HUES6 (cell line): ENCODE data around the gene DSCAM.
"Not testable (repeated sequence)": the region's sequence is repeated elsewhere in the genome, so short reads cannot be mapped to it uniquely, and the experiment has no call there.

Experiments used
- H3K27ac ChIP-seq: 2 replicates; pipeline ENCODE4 v1.7.0; 2013; ENCODE audit warnings: low read depth, mild to moderate bottlenecking, low read length, inconsistent platforms
- H3K27me3 ChIP-seq: 2 replicates; pipeline ENCODE4 v1.6.1; 2013; ENCODE audit warnings: low read length; ENCODE audit not compliant: control insufficient read depth, insufficient read depth
- H3K36me3 ChIP-seq: 2 replicates; pipeline ENCODE4 v1.6.1; 2013; ENCODE audit warnings: low read length; ENCODE audit not compliant: control insufficient read depth, insufficient read depth
- H3K4me1 ChIP-seq: 2 replicates; pipeline ENCODE4 v1.6.1; 2013; ENCODE audit warnings: low read length; ENCODE audit not compliant: control insufficient read depth, insufficient read depth
- H3K4me3 ChIP-seq: 2 replicates; pipeline ENCODE4 v1.5.1; 2013; ENCODE audit warnings: low read depth, low read length
- H3K9ac ChIP-seq: one replicate; pipeline ENCODE4 v1.6.1; 2013; ENCODE audit warnings: mild to moderate bottlenecking, low read length
- H3K9me3 ChIP-seq: 2 replicates; pipeline ENCODE4 v1.6.1; 2013; ENCODE audit warnings: low read depth, low read length; ENCODE audit not compliant: control insufficient read depth, insufficient read depth

DSCAM gene

GRCh38 chr21:40324389-40324788 lies 522.6 kb downstream of the DSCAM start:
- Histone ChIP-seq H3K9ac (no peak overlapping the region), H3K9me3 (no peaks in the 10 kb centered on the region), H3K27me3 (no peaks in the 10 kb centered on the region), H3K4me3 (no peak overlapping the region), H3K36me3 (no peaks in the 10 kb centered on the region), H3K27ac (no peak overlapping the region), H3K4me1 (no peaks in the 10 kb centered on the region)

GRCh38 chr21:40320718-40321117 lies 526.2 kb downstream of the DSCAM start:
- not testable (repeated sequence) for H3K27ac ChIP-seq, H3K4me3 ChIP-seq

GRCh38 chr21:40318371-40318770 lies 528.6 kb downstream of the DSCAM start:
- H3K4me3 ChIP-seq, result no peak overlapping the region
- H3K27me3 ChIP-seq, result no peaks in the 10 kb centered on the region
- H3K9ac ChIP-seq, result no peak overlapping the region
- H3K9me3 ChIP-seq, result no peaks in the 10 kb centered on the region
- H3K4me1 ChIP-seq, result no peaks in the 10 kb centered on the region
- H3K36me3 ChIP-seq, result no peaks in the 10 kb centered on the region
- no peak overlapping the region for H3K27ac ChIP-seq

More at GRCh38 chr21:40320718-40321117, 526.2 kb downstream of the DSCAM start:
- not testable (repeated sequence) for H3K27me3 ChIP-seq, H3K9me3 ChIP-seq, H3K36me3 ChIP-seq, H3K9ac ChIP-seq, H3K4me1 ChIP-seq

GRCh38 chr21:40316104-40316503 lies 530.9 kb downstream of the DSCAM start:
- Histone ChIP-seq H3K4me1 (no peaks in the 10 kb centered on the region), H3K36me3 (no peaks in the 10 kb centered on the region), H3K9me3 (no peaks in the 10 kb centered on the region), H3K4me3 (no peak overlapping the region), H3K27me3 (no peaks in the 10 kb centered on the region), H3K27ac (no peak overlapping the region), H3K9ac (no peak overlapping the region)

- H3K4me1 ChIP-seq, result no peaks in the 10 kb centered on the region
Measured at GRCh38 chr21:40315626-40316025, 531.3 kb downstream of the DSCAM start.

DNA sequence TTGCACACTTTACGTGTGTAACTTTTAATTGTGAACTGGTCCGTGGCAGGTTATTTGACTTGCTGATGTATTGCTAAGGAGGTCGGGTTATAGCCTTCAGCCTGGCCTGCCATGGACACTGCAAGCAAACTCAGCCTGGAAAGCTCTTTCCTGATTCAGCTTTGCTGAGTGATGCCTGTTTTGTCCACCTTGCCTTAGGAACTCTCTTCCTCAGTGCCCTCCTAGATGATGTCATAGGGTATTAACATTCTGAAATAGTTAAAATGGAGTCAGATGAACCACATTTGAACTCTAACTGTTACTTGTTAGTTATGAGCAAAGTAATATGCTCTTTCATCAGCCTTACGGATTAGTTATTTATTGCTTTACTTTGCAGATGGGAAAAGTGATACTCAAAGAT lies 533.7 kb downstream of the DSCAM start:
- no peaks in the 10 kb centered on the region for H3K9me3 ChIP-seq
- no peaks in the 10 kb centered on the region for H3K27me3 ChIP-seq
- no peaks in the 10 kb centered on the region for H3K36me3 ChIP-seq
- no peak overlapping the region for H3K27ac ChIP-seq
- H3K4me3 ChIP-seq, result no peak overlapping the region
- H3K9ac ChIP-seq, result no peak overlapping the region
- no peaks in the 10 kb centered on the region for H3K4me1 ChIP-seq

More at GRCh38 chr21:40315626-40316025, 531.3 kb downstream of the DSCAM start:
- Histone ChIP-seq H3K4me3 (no peak overlapping the region), H3K27ac (no peak overlapping the region), H3K9me3 (no peaks in the 10 kb centered on the region), H3K36me3 (no peaks in the 10 kb centered on the region), H3K9ac (no peak overlapping the region), H3K27me3 (no peaks in the 10 kb centered on the region)

GRCh38 chr21:40300300-40300699 lies 546.7 kb downstream of the DSCAM start:
- Histone ChIP-seq H3K4me1 (no peaks in the 10 kb centered on the region), H3K27ac (no peak overlapping the region)

DNA sequence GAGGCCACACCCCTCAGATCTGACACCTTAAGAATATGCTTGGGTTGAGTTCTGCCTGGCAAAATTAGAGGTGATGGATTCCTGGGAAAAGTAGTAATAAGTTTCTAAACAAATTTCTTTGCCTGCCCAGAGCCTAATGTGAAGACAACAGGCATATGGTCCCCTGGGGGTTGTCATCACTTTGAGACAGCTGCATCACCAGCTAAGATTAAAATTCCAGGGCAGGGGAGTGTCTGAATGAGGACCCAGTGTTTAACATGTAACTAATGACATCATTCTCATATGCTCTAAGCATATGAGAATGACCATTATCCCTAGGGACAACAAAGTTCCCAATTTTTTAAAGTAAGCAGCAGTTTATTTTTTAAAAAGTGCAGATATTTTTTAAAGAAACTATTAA lies 547.5 kb downstream of the DSCAM start:
- Histone ChIP-seq H3K27me3 (no peaks in the 10 kb centered on the region), H3K9me3 (no peaks in the 10 kb centered on the region), H3K4me1 (no peaks in the 10 kb centered on the region), H3K4me3 (no peak overlapping the region), H3K27ac (no peak overlapping the region), H3K9ac (no peak overlapping the region), H3K36me3 (no peaks in the 10 kb centered on the region)

More at GRCh38 chr21:40300300-40300699, 546.7 kb downstream of the DSCAM start:
- Histone ChIP-seq H3K9ac (no peak overlapping the region), H3K4me3 (no peak overlapping the region), H3K27me3 (no peaks in the 10 kb centered on the region), H3K36me3 (no peaks in the 10 kb centered on the region), H3K9me3 (no peaks in the 10 kb centered on the region; the same call in 1 of the 2 replicates)

DNA sequence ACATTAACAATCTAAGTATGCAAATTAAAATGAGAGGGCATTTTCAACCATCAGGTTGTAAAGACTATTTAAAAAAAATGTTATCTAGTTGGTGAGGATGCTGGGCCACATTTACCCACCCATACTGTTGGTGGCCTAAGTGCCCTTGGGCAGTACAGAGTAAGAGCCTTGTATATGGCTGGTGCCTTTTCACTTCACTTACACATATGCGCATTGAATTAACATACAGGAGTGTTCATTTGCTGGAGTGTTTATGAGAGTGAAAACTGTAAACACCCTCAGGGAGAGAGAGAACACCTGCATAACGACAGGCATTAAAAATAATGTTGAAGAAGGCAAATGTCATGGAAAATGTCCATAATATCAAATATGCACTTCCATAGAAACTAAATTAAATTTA lies 552.6 kb downstream of the DSCAM start:
- 0 out of 2 replicates have a peak, but pooled peaks cover 3% of the 10 kb centered on the region for H3K9me3 ChIP-seq
- H3K27me3 ChIP-seq, result no peaks in the 10 kb centered on the region
- no peaks in the 10 kb centered on the region for H3K36me3 ChIP-seq
- peaks cover 8% of the 10 kb centered on the region for H3K4me1 ChIP-seq
- no peak overlapping the region for H3K27ac ChIP-seq
- H3K9ac ChIP-seq, result no peak overlapping the region
- no peak overlapping the region for H3K4me3 ChIP-seq

DNA sequence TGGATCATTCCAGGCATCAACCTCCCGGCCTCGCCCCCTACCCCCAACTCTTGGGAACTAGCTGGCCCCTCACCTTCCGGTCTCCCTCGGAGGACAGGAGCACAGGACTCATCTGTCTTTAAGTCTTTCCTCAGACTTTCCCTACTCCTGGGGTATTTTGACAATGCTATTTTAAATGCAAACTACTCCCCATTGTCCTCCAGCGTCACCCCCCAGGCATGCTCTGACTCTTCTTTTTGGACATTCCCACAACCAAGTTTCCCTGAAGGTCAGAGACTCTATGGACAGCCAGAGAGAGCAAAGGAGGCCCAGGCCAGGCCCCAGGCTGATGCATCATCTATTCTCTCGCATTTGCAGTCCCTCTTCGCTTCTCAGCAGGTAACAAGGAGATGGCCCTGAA lies 555.4 kb downstream of the DSCAM start:
- Histone ChIP-seq H3K36me3 (no peaks in the 10 kb centered on the region), H3K9ac (no peak overlapping the region), H3K9me3 (peaks cover 9% of the 10 kb centered on the region), H3K4me3 (no peak overlapping the region), H3K27me3 (no peaks in the 10 kb centered on the region), H3K27ac (no peak overlapping the region), H3K4me1 (peaks cover 8% of the 10 kb centered on the region)

GRCh38 chr21:40284409-40284808 lies 562.5 kb downstream of the DSCAM start:
- Histone ChIP-seq H3K27me3 (no peaks in the 10 kb centered on the region), H3K4me3 (no peak overlapping the region), H3K9me3 (peaks cover 12% of the 10 kb centered on the region), H3K9ac (no peak overlapping the region), H3K27ac (no peak overlapping the region), H3K36me3 (no peaks in the 10 kb centered on the region), H3K4me1 (0 out of 2 replicates have a peak, but pooled peaks cover 4% of the 10 kb centered on the region)
